Astrocyte (in vitro differentiated cells and primary cell): ENCODE data around the gene FBXO31.

Experiments used
- EZH2 ChIP-seq: IDR thresholded peaks from 2 replicates; pipeline ENCODE4 v1.6.1; 2012; ENCODE audit warnings: mild to moderate bottlenecking, low read length, inconsistent platforms; ENCODE audit not compliant: insufficient read depth
- TF ChIP-seq, protein P1 (sequence below): IDR thresholded peaks from 2 replicates; pipeline ENCODE4 v1.5.1; 2011; ENCODE audit warnings: low read depth, mild to moderate bottlenecking, inconsistent platforms, low read length, moderate library complexity; ENCODE audit not compliant: insufficient read depth

DNA sequence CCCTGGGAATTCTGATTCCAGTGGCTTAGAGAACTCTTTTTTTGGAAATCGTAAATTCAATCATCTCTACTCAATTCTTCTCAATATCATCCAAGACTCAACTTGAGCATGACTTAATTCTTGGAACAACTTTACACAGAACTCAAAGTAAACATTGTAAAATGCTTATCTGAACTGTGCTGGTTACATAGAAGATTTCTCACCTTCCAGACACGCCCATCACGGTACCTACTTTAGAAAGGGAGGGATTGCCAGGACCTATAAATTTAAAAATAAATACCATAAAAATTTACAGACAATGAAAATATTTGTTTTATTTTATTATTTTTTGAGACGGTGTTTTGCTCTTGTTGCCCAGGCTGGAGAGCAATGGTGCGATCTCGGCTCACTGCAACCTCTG lies 35.1 kb upstream of the FBXO31 start:
- TF ChIP-seq, protein P1, sequence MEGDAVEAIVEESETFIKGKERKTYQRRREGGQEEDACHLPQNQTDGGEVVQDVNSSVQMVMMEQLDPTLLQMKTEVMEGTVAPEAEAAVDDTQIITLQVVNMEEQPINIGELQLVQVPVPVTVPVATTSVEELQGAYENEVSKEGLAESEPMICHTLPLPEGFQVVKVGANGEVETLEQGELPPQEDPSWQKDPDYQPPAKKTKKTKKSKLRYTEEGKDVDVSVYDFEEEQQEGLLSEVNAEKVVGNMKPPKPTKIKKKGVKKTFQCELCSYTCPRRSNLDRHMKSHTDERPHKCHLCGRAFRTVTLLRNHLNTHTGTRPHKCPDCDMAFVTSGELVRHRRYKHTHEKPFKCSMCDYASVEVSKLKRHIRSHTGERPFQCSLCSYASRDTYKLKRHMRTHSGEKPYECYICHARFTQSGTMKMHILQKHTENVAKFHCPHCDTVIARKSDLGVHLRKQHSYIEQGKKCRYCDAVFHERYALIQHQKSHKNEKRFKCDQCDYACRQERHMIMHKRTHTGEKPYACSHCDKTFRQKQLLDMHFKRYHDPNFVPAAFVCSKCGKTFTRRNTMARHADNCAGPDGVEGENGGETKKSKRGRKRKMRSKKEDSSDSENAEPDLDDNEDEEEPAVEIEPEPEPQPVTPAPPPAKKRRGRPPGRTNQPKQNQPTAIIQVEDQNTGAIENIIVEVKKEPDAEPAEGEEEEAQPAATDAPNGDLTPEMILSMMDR: no peak
- no peak for TF ChIP-seq EZH2
